Naive B cell (primary cell): ENCODE results near the gene CYTH1. TPM values are rescaled to one million over a fixed set of nuclear protein-coding genes. Genes with fewer than 3 reads are reported as not detected.

ENCODE experiments used
- ATAC-seq, 2 donors: fragments of 150-1000 bp; cut with Tn5 transposase; 2 replicates each; pipeline ENCODE4 v1.10.0; 2021; ENCODE audit warnings: low read depth in 2 of 2, mild to moderate bottlenecking in 2 of 2, moderate library complexity in 2 of 2
- DNase-seq: peaks from one replicate; pipeline ENCODE4 v3.0.0; 2022
- H3K27ac Mint-ChIP-seq, 6 donors: one replicate each; pipeline ENCODE4 v1.8.0; 2020 to 2022; ENCODE audit warnings: mild to moderate bottlenecking in 6 of 6, mixed read lengths in 6 of 6, moderate library complexity in 5 of 6, inconsistent platforms in 2 of 6
- H3K27me3 Mint-ChIP-seq, 3 donors: one replicate each; pipeline ENCODE4 v1.8.0; 2021 to 2022; ENCODE audit warnings: mixed read lengths in 3 of 3, mild to moderate bottlenecking in 1 of 3
- H3K36me3 Mint-ChIP-seq, 2 donors: one replicate each; pipeline ENCODE4 v1.8.0; 2020 to 2022; ENCODE audit warnings: mixed read lengths in 2 of 2, inconsistent platforms in 1 of 2, mild to moderate bottlenecking in 1 of 2
- H3K4me1 Mint-ChIP-seq, 3 donors: one replicate each; pipeline ENCODE4 v1.8.0; 2020 to 2022; ENCODE audit warnings: mixed read lengths in 3 of 3, inconsistent platforms in 1 of 3, mild to moderate bottlenecking in 1 of 3, moderate library complexity in 1 of 3
- H3K4me3 Mint-ChIP-seq, 8 donors: one replicate each; pipeline ENCODE4 v1.8.0; 2020 to 2022; ENCODE audit warnings: mild to moderate bottlenecking in 8 of 8, mixed read lengths in 8 of 8, moderate library complexity in 8 of 8, inconsistent platforms in 2 of 8
- H3K9me3 Mint-ChIP-seq, 7 donors: one replicate each; pipeline ENCODE4 v1.8.0; 2020 to 2022; ENCODE audit warnings: mixed read lengths in 7 of 7, mild to moderate bottlenecking in 5 of 7, inconsistent platforms in 2 of 7, moderate library complexity in 1 of 7
- polyA plus RNA-seq, 6 donors: library from polyadenylated mRNA; unstranded; fragments of 300-500 nt; fragmentation: Illumina TruSeq; gene quantifications; one replicate each; pipeline ENCODE4 v1.2.3, GENCODE V29; 2021; ENCODE audit warnings: low read depth in 6 of 6

CYTH1 gene
- polyA plus RNA-seq, 6 donors from 2014 or later, result 165 to 235 (median 190) TPM

DNA sequence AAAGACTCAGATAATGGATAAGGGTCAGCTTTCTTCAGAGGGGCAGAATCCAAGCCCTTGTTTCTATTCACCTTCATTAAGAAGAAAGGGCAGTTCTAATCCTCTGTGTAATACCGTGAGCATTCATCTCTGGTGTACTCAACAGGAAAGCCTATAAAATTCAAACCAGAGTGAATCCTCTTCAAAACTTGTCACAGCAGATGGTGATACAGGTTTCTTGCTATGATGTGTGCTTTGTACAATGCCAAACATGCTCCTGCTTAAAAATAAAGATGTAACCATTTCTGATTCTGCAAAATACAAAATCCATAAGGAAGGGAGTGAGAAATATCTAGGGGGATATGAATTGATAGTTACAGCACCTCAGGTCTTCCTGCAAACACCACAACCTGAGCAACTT lies 49.7 kb downstream of the CYTH1 start:
- peak overlapping the region; percentile 20 to 83 (median 62) for H3K4me3 Mint-ChIP-seq
- no peaks in the 10 kb centered on the region for H3K9me3 Mint-ChIP-seq
- peaks cover 71 to 87% (median 82%) of the 10 kb centered on the region in 3 donors for H3K4me1 Mint-ChIP-seq
- ATAC-seq (no peak), DNase-seq (no peak)
- peak overlapping the region in 5 of 6 donors; percentile 26 to 96 (median 84) for H3K27ac Mint-ChIP-seq
- H3K27me3 Mint-ChIP-seq, result no peaks in the 10 kb centered on the region
- no peaks in the 10 kb centered on the region for H3K36me3 Mint-ChIP-seq

DNA sequence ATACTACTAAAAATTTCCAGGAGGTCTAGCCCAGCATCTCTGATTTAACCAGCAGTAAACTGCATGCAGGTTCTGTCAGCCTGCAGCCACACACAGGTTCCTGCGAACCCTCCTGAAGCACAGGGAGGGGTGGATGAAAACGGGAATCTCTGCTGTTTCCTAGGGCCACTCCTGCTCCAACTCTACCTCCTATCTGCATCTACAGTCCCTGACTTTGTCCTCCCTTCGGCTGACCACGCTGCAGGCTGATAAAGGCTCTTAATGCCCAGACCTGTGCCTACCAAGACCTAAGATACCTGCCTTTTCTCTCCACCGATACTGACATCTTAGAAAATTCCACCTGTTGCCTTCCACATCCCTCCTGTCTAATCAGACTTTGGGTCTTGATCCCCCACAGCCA lies 50.2 kb downstream of the CYTH1 start:
- Mint-ChIP-seq H3K9me3 (no peaks in the 10 kb centered on the region), H3K4me3 (peak overlapping the region in 7 of 8 donors; percentile 38 to 83 (median 56)), H3K27ac (peak overlapping the region in 5 of 6 donors; percentile 26 to 96 (median 84)), H3K4me1 (peaks cover 71 to 87% (median 82%) of the 10 kb centered on the region in 3 donors), H3K36me3 (no peaks in the 10 kb centered on the region), H3K27me3 (no peaks in the 10 kb centered on the region)
- no peak for ATAC-seq
- no peak for DNase-seq

GRCh38 chr17:78729641-78730040 lies 52.4 kb downstream of the CYTH1 start:
- peak overlapping the region in 6 of 8 donors; percentile 2 to 54 (median 20) for H3K4me3 Mint-ChIP-seq
- peaks cover 74 to 88% (median 86%) of the 10 kb centered on the region in 3 donors for H3K4me1 Mint-ChIP-seq
- no peak for ATAC-seq
- peaks cover 0 to 5% of the 10 kb centered on the region in 2 donors for H3K36me3 Mint-ChIP-seq
- DNase-seq, result no peak
- H3K27me3 Mint-ChIP-seq, result no peaks in the 10 kb centered on the region
- peak overlapping the region; percentile 40 to 84 (median 61) for H3K27ac Mint-ChIP-seq
- H3K9me3 Mint-ChIP-seq, result no peaks in the 10 kb centered on the region

- Mint-ChIP-seq H3K36me3 (peaks cover 0 to 5% of the 10 kb centered on the region in 2 donors), H3K4me3 (peak overlapping the region in 2 of 8 donors; percentile 6 to 18), H3K27ac (peak overlapping the region in 3 of 6 donors; percentile 40 to 66 (median 47)), H3K27me3 (no peaks in the 10 kb centered on the region), H3K4me1 (peaks cover 79 to 90% (median 88%) of the 10 kb centered on the region in 3 donors), H3K9me3 (no peaks in the 10 kb centered on the region)
- DNase-seq, result no peak
- no peak for ATAC-seq
Observed at GRCh38 chr17:78728495-78728894, 53.6 kb downstream of the CYTH1 start.

GRCh38 chr17:78727476-78728229 lies 54.4 kb downstream of the CYTH1 start:
- no peak for ATAC-seq
- H3K36me3 Mint-ChIP-seq, result peaks cover 0 to 5% of the 10 kb centered on the region in 2 donors
- DNase-seq, result no peak
- no peaks in the 10 kb centered on the region for H3K9me3 Mint-ChIP-seq
- peak overlapping the region in 5 of 8 donors; percentile 37 to 75 (median 58) for H3K4me3 Mint-ChIP-seq
- peak overlapping the region in 3 of 6 donors; percentile 38 to 88 (median 66) for H3K27ac Mint-ChIP-seq
- H3K4me1 Mint-ChIP-seq, result peaks cover 81 to 90% (median 90%) of the 10 kb centered on the region in 3 donors
- H3K27me3 Mint-ChIP-seq, result no peaks in the 10 kb centered on the region

GRCh38 chr17:78727057-78727456 lies 55.0 kb downstream of the CYTH1 start:
- ATAC-seq (no peak), DNase-seq (no peak)
- Mint-ChIP-seq H3K4me1 (peaks cover 81 to 90% (median 90%) of the 10 kb centered on the region in 3 donors), H3K9me3 (no peaks in the 10 kb centered on the region), H3K27ac (peak overlapping the region in 3 of 6 donors; percentile 63 to 91 (median 66)), H3K36me3 (peaks cover 0 to 5% of the 10 kb centered on the region in 2 donors), H3K27me3 (no peaks in the 10 kb centered on the region), H3K4me3 (peak overlapping the region in 7 of 8 donors; percentile 35 to 82 (median 58))

DNA sequence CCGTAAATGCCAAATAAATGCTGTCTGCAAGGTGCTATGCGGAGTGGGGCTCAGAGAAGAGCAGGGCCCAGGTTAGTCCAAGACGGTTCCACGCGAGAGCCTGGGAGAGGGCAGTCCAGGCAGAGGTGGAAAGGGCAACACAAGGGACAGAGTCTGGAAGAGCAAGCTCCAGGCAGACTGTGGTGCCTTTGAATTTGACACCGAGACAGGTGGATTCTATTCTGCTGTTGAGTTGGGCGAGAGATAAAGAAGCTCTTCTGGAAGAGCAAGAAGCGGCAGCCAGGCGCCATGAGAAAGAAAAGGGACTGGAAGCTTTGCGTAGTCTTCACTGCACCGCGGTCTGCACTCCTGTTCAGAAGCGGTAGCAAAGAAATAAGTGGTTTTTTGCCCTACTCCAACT lies 55.6 kb downstream of the CYTH1 start:
- Mint-ChIP-seq H3K27ac (peak overlapping the region in 5 of 6 donors; percentile 66 to 91 (median 76)), H3K36me3 (peaks cover 0 to 5% of the 10 kb centered on the region in 2 donors), H3K27me3 (no peaks in the 10 kb centered on the region), H3K4me3 (peak overlapping the region in 7 of 8 donors; percentile 18 to 82 (median 40)), H3K9me3 (no peaks in the 10 kb centered on the region), H3K4me1 (peaks cover 81 to 90% (median 88%) of the 10 kb centered on the region in 3 donors)
- ATAC-seq (no peak), DNase-seq (no peak)

DNA sequence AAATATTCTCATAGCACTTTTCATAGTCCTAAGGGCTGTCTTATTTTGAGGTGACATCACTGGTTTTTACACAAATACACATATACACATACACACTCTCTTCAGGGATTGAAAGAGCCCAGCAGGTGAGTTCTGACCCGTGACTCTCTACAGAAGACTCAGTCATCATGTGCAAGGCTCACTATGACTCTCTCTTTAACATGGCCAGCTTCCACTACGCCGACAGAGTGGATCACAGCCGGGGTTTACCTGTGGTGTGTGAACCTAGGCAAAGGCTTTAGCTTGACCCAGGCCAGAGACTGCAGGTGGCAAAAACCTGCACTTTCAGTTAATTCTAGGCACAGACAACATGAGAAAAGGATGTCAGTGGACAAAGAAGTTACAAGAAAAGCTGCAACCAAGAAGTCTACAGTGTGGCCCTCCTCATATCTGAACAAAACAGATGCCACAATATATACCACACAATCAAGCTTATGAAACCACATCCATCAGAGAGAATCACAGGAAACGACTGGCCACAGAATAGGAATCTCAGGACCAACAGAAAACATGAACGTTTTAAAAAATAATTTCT lies 56.5 kb downstream of the CYTH1 start:
- DNase-seq, result no peak
- H3K4me3 Mint-ChIP-seq, result peak overlapping the region; percentile 15 to 82 (median 44)
- H3K27me3 Mint-ChIP-seq, result no peaks in the 10 kb centered on the region
- H3K36me3 Mint-ChIP-seq, result peaks cover 0 to 5% of the 10 kb centered on the region in 2 donors
- no peaks in the 10 kb centered on the region for H3K9me3 Mint-ChIP-seq
- ATAC-seq, result no peak
- H3K4me1 Mint-ChIP-seq, result peaks cover 77 to 90% (median 85%) of the 10 kb centered on the region in 3 donors
- peak overlapping the region; percentile 58 to 90 (median 68) for H3K27ac Mint-ChIP-seq

DNA sequence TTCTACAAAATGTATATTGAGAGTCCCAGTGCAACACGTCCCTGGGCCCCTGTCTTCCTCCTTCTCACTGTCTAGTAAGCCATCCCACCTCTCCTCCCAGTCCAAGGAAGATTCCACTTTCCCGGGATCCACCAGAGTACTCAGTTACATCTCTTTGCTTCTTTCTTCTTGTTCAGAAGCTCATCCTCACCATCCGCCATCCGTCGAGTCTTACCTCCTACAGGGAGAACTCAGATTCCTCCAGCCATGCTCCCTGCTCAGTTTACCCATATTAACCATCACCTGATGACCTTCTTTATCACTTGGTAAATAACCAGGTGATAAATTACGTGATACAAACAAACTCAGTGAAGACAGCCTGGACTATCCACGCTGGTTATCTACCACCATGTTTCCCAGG lies 57.1 kb downstream of the CYTH1 start:
- Mint-ChIP-seq H3K4me3 (peak overlapping the region; percentile 0 to 82 (median 32)), H3K9me3 (no peaks in the 10 kb centered on the region), H3K36me3 (peaks cover 0 to 5% of the 10 kb centered on the region in 2 donors), H3K27ac (peak overlapping the region; percentile 58 to 95 (median 83)), H3K4me1 (peaks cover 78 to 91% (median 89%) of the 10 kb centered on the region in 3 donors), H3K27me3 (no peaks in the 10 kb centered on the region)
- ATAC-seq (no peak), DNase-seq (no peak)

- ATAC-seq, result no peak
- Mint-ChIP-seq H3K4me1 (peaks cover 78 to 94% (median 91%) of the 10 kb centered on the region in 3 donors), H3K27ac (peak overlapping the region; percentile 58 to 95 (median 82)), H3K9me3 (no peaks in the 10 kb centered on the region), H3K36me3 (peaks cover 0 to 5% of the 10 kb centered on the region in 2 donors), H3K27me3 (no peaks in the 10 kb centered on the region), H3K4me3 (peak overlapping the region in 6 of 8 donors; percentile 4 to 70 (median 34))
- DNase-seq, result no peak
Observed at GRCh38 chr17:78724544-78724943, 57.5 kb downstream of the CYTH1 start.

DNA sequence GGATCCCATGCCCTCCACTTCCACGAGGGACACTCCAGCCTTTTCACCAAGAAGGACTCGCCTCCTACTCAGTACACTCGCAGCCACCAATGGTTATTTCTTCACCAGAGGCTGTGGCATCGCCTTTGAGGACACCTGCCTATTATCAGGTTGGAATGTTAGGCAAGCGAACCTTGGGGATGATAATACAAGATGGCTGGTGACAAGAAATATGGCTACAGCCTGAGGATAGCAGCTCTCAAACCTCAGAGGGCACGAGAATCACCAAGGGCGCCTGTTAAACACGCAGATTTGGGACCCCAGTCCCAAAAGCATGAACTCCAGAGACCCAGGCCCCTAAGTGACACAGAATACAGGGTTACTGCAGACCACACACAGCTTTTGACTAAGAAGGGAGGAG lies 58.1 kb downstream of the CYTH1 start:
- ATAC-seq, result no peak
- Mint-ChIP-seq H3K27ac (peak overlapping the region in 4 of 6 donors; percentile 52 to 90 (median 71)), H3K9me3 (no peaks in the 10 kb centered on the region), H3K4me3 (peak overlapping the region in 6 of 8 donors; percentile 4 to 69 (median 52)), H3K27me3 (no peaks in the 10 kb centered on the region), H3K4me1 (peaks cover 80 to 94% (median 91%) of the 10 kb centered on the region in 3 donors), H3K36me3 (peaks cover 0 to 5% of the 10 kb centered on the region in 2 donors)
- DNase-seq, result no peak

- ATAC-seq, result no peak
- no peaks in the 10 kb centered on the region for H3K9me3 Mint-ChIP-seq
- H3K4me3 Mint-ChIP-seq, result peak overlapping the region; percentile 28 to 81 (median 66)
- peak overlapping the region; percentile 66 to 93 (median 88) for H3K27ac Mint-ChIP-seq
- peaks cover 83 to 98% (median 94%) of the 10 kb centered on the region in 3 donors for H3K4me1 Mint-ChIP-seq
- H3K27me3 Mint-ChIP-seq, result no peaks in the 10 kb centered on the region
- DNase-seq, result no peak
- H3K36me3 Mint-ChIP-seq, result peaks cover 0 to 5% of the 10 kb centered on the region in 2 donors
Observed at GRCh38 chr17:78723001-78723796, 58.9 kb downstream of the CYTH1 start.
